ENCODE measurements around the gene MVP. TPM values are rescaled to one million over a fixed set of nuclear protein-coding genes. Genes with fewer than 3 reads are reported as not detected.

Gene MVP
- total RNA-seq, 1 donor, result 275 TPM

GRCh38 chr16:29812754-29813643 is 7.3 kb upstream of the MVP start:
- TF ChIP-seq CTCF (IDR thresholded peaks at IDR 0.05; ENCODE audit: insufficient read depth, low read length), result no peak
- H3K4me3 ChIP-seq (ENCODE audit: low read depth, low read length), result peak overlapping the region; percentile 73
- no peak for DNase-seq (ENCODE audit: low read depth)

GRCh38 chr16:29813644-29814562 is 6.4 kb upstream of the MVP start:
- no peak for TF ChIP-seq CTCF (IDR thresholded peaks at IDR 0.05; ENCODE audit: insufficient read depth, low read length)
- DNase-seq (ENCODE audit: low read depth), result no peak
- peak overlapping the region; percentile 22 for H3K4me3 ChIP-seq (ENCODE audit: low read depth, low read length)

- no peak for TF ChIP-seq CTCF (IDR thresholded peaks at IDR 0.05; ENCODE audit: insufficient read depth, low read length)
- DNase-seq (ENCODE audit: low read depth), result no peak
- H3K4me3 ChIP-seq (ENCODE audit: low read depth, low read length), result peak overlapping the region; percentile 57
Observed at GRCh38 chr16:29814592-29814991, 5.7 kb upstream of the MVP start.

- peak overlapping the region; percentile 57 for H3K4me3 ChIP-seq (ENCODE audit: low read depth, low read length)
- no peak for TF ChIP-seq CTCF (IDR thresholded peaks at IDR 0.05; ENCODE audit: insufficient read depth, low read length)
Observed at GRCh38 chr16:29815032-29815721, 5.1 kb upstream of the MVP start.

GRCh38 chr16:29815793-29816693 is 4.2 kb upstream of the MVP start, which contains the start of gene PAGR1:
Gene PAGR1, plus strand, starts transcription at chr16:29816152. Its CDS starts 374 bp downstream, at chr16:29816526.
- peak; percentile 79 for TF ChIP-seq CTCF (IDR thresholded peaks at IDR 0.05; ENCODE audit: insufficient read depth, low read length)
- peak; percentile 100 for DNase-seq (ENCODE audit: low read depth)
- peak within 1 kb of the TSS; percentile 86 for H3K4me3 ChIP-seq (ENCODE audit: low read depth, low read length)

More at GRCh38 chr16:29815032-29815721, 5.1 kb upstream of the MVP start:
- DNase-seq (ENCODE audit: low read depth), result no peak

Data from fibroblast of the aortic adventitia (primary cell).